Transverse colon (tissue), 4 donors: ENCODE data around the gene RASAL2. TPM values are rescaled to one million over a fixed set of nuclear protein-coding genes. Genes with fewer than 3 reads are reported as not detected.

Experiments used
- DNase-seq: peaks from one replicate; pipeline ENCODE4 v3.0.0-alpha.2; 2019
- H3K27ac ChIP-seq, 4 donors: fragments of 200-600 bp; sonication (generic); 2 replicates each; pipeline ENCODE4 v1.5.1; 2016 to 2018; ENCODE audit warnings: inconsistent platforms in 4 of 4
- H3K27me3 ChIP-seq: fragments of 200-600 bp; sonication (generic); 2 replicates; pipeline ENCODE4 v1.5.1; 2017; ENCODE audit warnings: inconsistent platforms
- H3K36me3 ChIP-seq, 4 donors: fragments of 200-600 bp; sonication (generic); 2 replicates each; pipeline ENCODE4 v1.5.1; 2017 to 2019; ENCODE audit warnings: inconsistent platforms in 4 of 4
- H3K4me1 ChIP-seq, 4 donors: fragments of 200-600 bp; sonication (generic); 2 replicates each; pipeline ENCODE4 v1.5.1; 2017 to 2020; ENCODE audit warnings: inconsistent platforms in 4 of 4
- H3K4me3 ChIP-seq, 4 donors: fragments of 200-600 bp; sonication (generic); 1 replicate in 1 of 4; 2 replicates in 3 of 4; pipeline versions ENCODE4 v1.5.1 to v1.6.1; 2017 to 2019; ENCODE audit warnings: inconsistent platforms in 4 of 4
- H3K9me3 ChIP-seq, 2 donors: fragments of 200-600 bp; sonication (generic); 2 replicates each; pipeline ENCODE4 v1.5.1; 2017 to 2019; ENCODE audit warnings: inconsistent platforms in 2 of 2
- CTCF ChIP-seq, 5 experiments: fragments of 200-600 bp in 3 of 5; fragments of 450-650 bp in 2 of 5; sonication (generic) in 3 of 5; IDR thresholded peaks; 1 replicate in 2 of 5; 2 replicates in 3 of 5; pipeline ENCODE4 v1.5.1; 2016 to 2017; ENCODE audit warnings: antibody characterized with exemption in 5 of 5, inconsistent platforms in 3 of 5, mild to moderate bottlenecking in 2 of 5, moderate library complexity in 1 of 5
- EP300 ChIP-seq: sonication (generic); formaldehyde crosslinking; IDR thresholded peaks from one replicate; pipeline ENCODE4 v1.6.1; 2017; ENCODE audit warnings: antibody characterized with exemption, low read depth
- POLR2A ChIP-seq: fragments of 450-650 bp; IDR thresholded peaks from one replicate; pipeline ENCODE4 v1.6.1; 2016; ENCODE audit warnings: antibody characterized with exemption, mild to moderate bottlenecking, moderate library complexity
- POLR2AphosphoS5 ChIP-seq, 3 donors: sonication (generic); formaldehyde crosslinking; IDR thresholded peaks; one replicate each; pipeline ENCODE4 v1.6.1; 2016; ENCODE audit warnings: antibody characterized with exemption in 3 of 3
- WGBS, 2 donors: methylation state at CpG; one replicate each; pipeline ENCODE4 v1.1.5; 2018; ENCODE audit warnings: low coverage in 1 of 2; 5-methylcytosine and 5-hydroxymethylcytosine counted together
- in situ Hi-C, 4 donors: fragments of 200-750 bp; cut with MboI; loops; one replicate each; pipeline versions ENCODE4 v1.15.0 to v1.15.1; 2017; ENCODE audit warnings: low sequenced_read_pairs in 3 of 4, low pct_ligation_motif_present in 1 of 4, low pct_unique_long_range_greater_than_20kb in 1 of 4
- intact Hi-C: fragments of 100-400 bp; cut with DNase I; formaldehyde crosslinking; loops from one replicate; pipeline ENCODE4 v1.15.1; 2023; ENCODE audit warnings: low total_unique reads
- total RNA-seq, 4 donors: library from RNA; depleted of rRNA; stranded (reverse); fragments of >200 nt; gene quantifications; one replicate each; pipeline ENCODE4 v1.1.0, GENCODE V29; 2016

The RASAL2 gene
- total RNA-seq, 4 donors from 2014 or later: 13.1 to 26.1 (median 19.8) TPM

- 67 to 85% methylated on average over 2 of the region's 2 CpGs for WGBS, 2 donors
- Histone ChIP-seq H3K4me3 (no peak overlapping the region), H3K9me3 (no peaks in the 10 kb centered on the region), H3K27ac (peak overlapping the region in 1 of 4 donors; percentile 11), H3K36me3 (no peaks in the 10 kb centered on the region), H3K4me1 (peaks cover 0 to 22% (median 7%) of the 10 kb centered on the region in 4 donors), H3K27me3 (no peaks in the 10 kb centered on the region)
- no peak for DNase-seq
- intact Hi-C loops: no loop called here
- TF ChIP-seq POLR2AphosphoS5 (IDR thresholded peaks at IDR 0.05) (no peak), CTCF (IDR thresholded peaks at IDR 0.05) (no peak), EP300 (no peak), POLR2A (no peak)
- in situ Hi-C loops: no loop called here
Observed at GRCh38 chr1:178127482-178128191, 33.7 kb downstream of the RASAL2 start.

- no peak overlapping the region for H3K27ac ChIP-seq
Observed at GRCh38 chr1:178133239-178133989, 39.5 kb downstream of the RASAL2 start.

GRCh38 chr1:178134061-178134460 is 40.2 kb downstream of the RASAL2 start:
- no peak for DNase-seq
- WGBS, 2 donors: 71% methylated on average over 2 of the region's 2 CpGs; no CpG with 5 or more reads in 1 of the 2 donors
- Histone ChIP-seq H3K4me1 (peaks cover 0 to 12% (median 0%) of the 10 kb centered on the region in 4 donors), H3K4me3 (no peak overlapping the region), H3K27ac (no peak overlapping the region), H3K36me3 (no peaks in the 10 kb centered on the region), H3K27me3 (no peaks in the 10 kb centered on the region), H3K9me3 (no peaks in the 10 kb centered on the region)
- intact Hi-C loops (no loop called here), in situ Hi-C loops (no loop called here)
- TF ChIP-seq POLR2A (no peak), EP300 (no peak), POLR2AphosphoS5 (IDR thresholded peaks at IDR 0.05) (no peak), CTCF (IDR thresholded peaks at IDR 0.05) (no peak)

More at GRCh38 chr1:178133239-178133989, 39.5 kb downstream of the RASAL2 start:
- Histone ChIP-seq H3K9me3 (no peaks in the 10 kb centered on the region), H3K27me3 (no peaks in the 10 kb centered on the region), H3K4me3 (no peak overlapping the region), H3K36me3 (no peaks in the 10 kb centered on the region), H3K4me1 (peaks cover 0 to 12% (median 0%) of the 10 kb centered on the region in 4 donors)
- in situ Hi-C loops (no loop called here), intact Hi-C loops (no loop called here)
- no peak for DNase-seq
- WGBS, 2 donors: 76 to 79% methylated on average over 3 of the region's 3 CpGs
- TF ChIP-seq POLR2A (no peak), EP300 (no peak), CTCF (IDR thresholded peaks at IDR 0.05) (no peak), POLR2AphosphoS5 (IDR thresholded peaks at IDR 0.05) (no peak)

- WGBS, 2 donors: 44 to 45% methylated on average over 2 of the region's 2 CpGs
- Histone ChIP-seq H3K4me3 (no peak overlapping the region), H3K4me1 (peaks cover 0 to 12% (median 0%) of the 10 kb centered on the region in 4 donors), H3K36me3 (no peaks in the 10 kb centered on the region), H3K27ac (peak overlapping the region in 1 of 4 donors; percentile 12), H3K27me3 (no peaks in the 10 kb centered on the region), H3K9me3 (no peaks in the 10 kb centered on the region)
- TF ChIP-seq CTCF (IDR thresholded peaks at IDR 0.05): no peak
- TF ChIP-seq POLR2AphosphoS5 (IDR thresholded peaks at IDR 0.05): no peak
- TF ChIP-seq EP300: no peak
- no peak for TF ChIP-seq POLR2A
- DNase-seq: no peak
- in situ Hi-C loops: no loop called here
- intact Hi-C loops: no loop called here
Observed at GRCh38 chr1:178137238-178137637, 43.3 kb downstream of the RASAL2 start.
